K562 (cell line): Measurements from ENCODE around the gene PITRM1. TPM values are rescaled to one million over a fixed set of nuclear protein-coding genes. Genes with fewer than 3 reads are reported as not detected.

ENCODE experiments used
- ATAC-seq: fragments of 200-7000 bp; cut with Tn5 transposase; 3 replicates; pipeline ENCODE4 v1.9.1; 2020; ENCODE audit warnings: moderate library complexity
- BruUV-seq: library from RNA; stranded (reverse); fragments of 400-500 nt; replicated peaks from 2 replicates; lab custom pipeline; 2021; lab: Mats Ljungman, UMichigan
- CTCF ChIA-PET: fragments of 300-600 bp; formaldehyde crosslinking; extraction: SDS; loops from one replicate; lab custom pipeline; 2021; ENCODE audit warnings: low intra/inter-chr PET ratio; lab: Yijun Ruan, JAX
- POLR2A ChIA-PET: fragments of 300-600, 350-650 bp; sonication (Branson Sonifier 250); formaldehyde crosslinking; extraction: SDS; loops from one replicate; lab custom pipeline; 2021; ENCODE audit warnings: antibody characterized with exemption, inconsistent platforms; lab: Yijun Ruan, JAX
- DNase-seq, 4 experiments: peaks; one replicate each; pipeline versions ENCODE4 v3.0.0 to v3.0.0-alpha.2; 2011 to 2018; ENCODE audit warnings: low spot score in 3 of 4, mixed read lengths in 3 of 4; ENCODE audit errors: extremely low read depth in 1 of 4
- FAIRE-seq: peaks from 2 replicates; lab custom pipeline; 2011; peaks lifted over from hg19 to GRCh38; lab: Jason Lieb, UNC
- H2AFZ ChIP-seq: 2 replicates; pipeline ENCODE4 v1.6.0; 2011; ENCODE audit warnings: low read depth, low read length, control low read depth, inconsistent platforms
- H3K27ac ChIP-seq: fragments of 200-600 bp; 3 replicates; pipeline ENCODE4 v1.8.0; 2011; ENCODE audit warnings: low read depth, mild to moderate bottlenecking, control low read depth, inconsistent platforms, low read length, moderate library complexity, mixed read lengths; ENCODE audit errors: extremely low read depth
- H3K27me3 ChIP-seq, 2 experiments: fragments of 300-600 bp in 1 of 2; 2 replicates in 1 of 2; 3 replicates in 1 of 2; pipeline versions ENCODE4 v1.6.0 to v1.8.0; 2011; ENCODE audit warnings: inconsistent platforms in 2 of 2, low read length in 2 of 2, mild to moderate bottlenecking in 1 of 2, mixed read lengths in 1 of 2, moderate library complexity in 1 of 2; ENCODE audit not compliant: control insufficient read depth in 2 of 2, insufficient read depth in 2 of 2
- H3K36me3 ChIP-seq: fragments of 300-600 bp; 3 replicates; pipeline ENCODE4 v1.8.0; 2011; ENCODE audit warnings: mild to moderate bottlenecking, low read length, inconsistent platforms; ENCODE audit not compliant: control insufficient read depth, insufficient read depth
- H3K4me1 ChIP-seq, 2 experiments: fragments of 200-600 bp in 1 of 2; replicated peaks in 1 of 2; 2 replicates in 1 of 2; 3 replicates in 1 of 2; pipeline versions ENCODE4 v1.5.1 to v1.8.0; 2011; ENCODE audit warnings: inconsistent platforms in 2 of 2, low read length in 2 of 2, mild to moderate bottlenecking in 1 of 2, mixed read lengths in 1 of 2, moderate library complexity in 1 of 2; ENCODE audit not compliant: control insufficient read depth in 2 of 2, insufficient read depth in 2 of 2
- H3K4me2 ChIP-seq: 2 replicates; pipeline ENCODE4 v1.6.1; 2011; ENCODE audit warnings: low read length, control low read depth, inconsistent platforms, mixed read lengths; ENCODE audit not compliant: insufficient read depth
- H3K4me3 ChIP-seq: fragments of 200-600 bp; sonication (generic), shearing (Covaris generic); 2 replicates; pipeline ENCODE4 v1.5.1; 2016; ENCODE audit warnings: control low read depth, inconsistent platforms
- H3K79me2 ChIP-seq: fragments of 200-600 bp; 3 replicates; pipeline ENCODE4 v1.8.0; 2011; ENCODE audit warnings: low read length, inconsistent platforms; ENCODE audit not compliant: control insufficient read depth, insufficient read depth
- H3K9ac ChIP-seq, 2 experiments: 2 replicates each; pipeline versions ENCODE4 v1.6.0 to v1.6.1; 2011; ENCODE audit warnings: low read depth in 2 of 2, low read length in 2 of 2, control low read depth in 1 of 2, inconsistent platforms in 1 of 2, mild to moderate bottlenecking in 1 of 2, mixed read lengths in 1 of 2; ENCODE audit not compliant: insufficient read depth in 1 of 2
- H3K9me1 ChIP-seq: one replicate; pipeline ENCODE4 v1.6.0; 2011; ENCODE audit warnings: inconsistent platforms, mild to moderate bottlenecking, low read length, moderate library complexity; ENCODE audit not compliant: control insufficient read depth, insufficient read depth
- H3K9me3 ChIP-seq: replicated peaks from 2 replicates; pipeline ENCODE4 v1.5.1; 2011; ENCODE audit warnings: low read depth, low read length, inconsistent platforms; ENCODE audit not compliant: control insufficient read depth, insufficient read depth
- H4K20me1 ChIP-seq: replicated peaks from 2 replicates; pipeline ENCODE4 v1.6.1; 2011; ENCODE audit warnings: low read length, inconsistent platforms, mixed read lengths; ENCODE audit not compliant: control insufficient read depth, insufficient read depth
- CEBPZ ChIP-seq: fragments of 150-350 bp; IDR thresholded peaks from 2 replicates; pipeline ENCODE4 v1.6.1; 2014; ENCODE audit warnings: low read depth, mild to moderate bottlenecking, low read length, borderline replicate concordance
- WGBS: fragments of 100-300 bp; shearing (Covaris generic); methylation state at CpG from one replicate; pipeline ENCODE4 v1.1.6; 2016; ENCODE audit warnings: low coverage, mixed read lengths; ENCODE audit not compliant: insufficient coverage; ENCODE audit errors: missing lambda C conversion rate; 5-methylcytosine and 5-hydroxymethylcytosine counted together
- in situ Hi-C: fragments of 300-500 bp; cut with MboI; formaldehyde crosslinking; loops from 4 replicates; pipeline ENCODE4 v1.15.0; 2018; ENCODE audit warnings: inconsistent platforms, mixed read lengths
- intact Hi-C: fragments of 100-400 bp; cut with micrococcal nuclease; formaldehyde crosslinking; loops from 2 replicates; pipeline ENCODE4 v1.14.2; 2022
- polyA plus RNA-seq, 8 experiments: library from polyadenylated mRNA; depleted of rRNA in 4 of 8; stranded (reverse) in 5 of 8; unstranded in 3 of 8; fragments of >200 nt; fragmentation: Nextera tagmentation in 2 of 8; fragmentation: Illumina TruSeq in 1 of 8; extraction: Ambion mirVana in 2 of 8; extraction: Trizol in 1 of 8; gene quantifications; 2 replicates each; pipeline versions ENCODE4 v1.2.1 to v1.2.3, GENCODE V29; 2011 to 2014; ENCODE audit warnings: inconsistent platforms in 1 of 8, missing spikeins in 1 of 8
- total RNA-seq, 7 experiments: library from RNA; depleted of rRNA in 6 of 7; stranded (reverse); fragments of >200 nt in 6 of 7; fragmentation: Illumina TruSeq in 2 of 7; extraction: Trizol in 2 of 7; gene quantifications; 2 replicates each; pipeline versions ENCODE4 v1.2.1 to v1.2.3, GENCODE V29; 2011 to 2021; ENCODE audit warnings: low replicate concordance in 1 of 7

PITRM1 gene
- total and polyA plus RNA-seq, 9 of the 15 experiments (the other 6 are each of a cell fraction or from before 2014, with no cell fraction given): 21.1 to 70.4 (median 39.7) TPM

GRCh38 chr10:3208481-3209406 lies 36.2 kb upstream of the PITRM1 start:
- Histone ChIP-seq H3K27me3 (peaks cover 22 to 50% of the 10 kb centered on the region in 2 experiments), H3K27ac (no peak overlapping the region), H3K4me1 (peaks cover 0 to 5% of the 10 kb centered on the region in 2 experiments; a peak in 3 of 5 replicates), H3K79me2 (no peaks in the 10 kb centered on the region), H2AFZ (no peak overlapping the region), H3K36me3 (no peaks in the 10 kb centered on the region), H3K9me3 (no peaks in the 10 kb centered on the region), H3K9me1 (no peaks in the 10 kb centered on the region), H4K20me1 (0 out of 2 replicates have a peak, but pooled peaks cover 7% of the 10 kb centered on the region), H3K4me2 (no peak overlapping the region), H3K9ac (no peak overlapping the region), H3K4me3 (no peak overlapping the region)
- CTCF ChIA-PET: no interaction called here
- 1% methylated on average over 27 of the region's 31 CpGs for WGBS
- DNase-seq (no peak), FAIRE-seq (no peak), ATAC-seq (no peak)
- intact Hi-C loops: no loop called here
- no TSS peak for BruUV-seq
- POLR2A ChIA-PET: interaction anchor here (1.4 kb wide), 1 partner anchor 14 kb away, joined by 3 read pairs; no protein-coding TSS in a partner anchor
- no peak for TF ChIP-seq CEBPZ
- TF ChIP-seq, all 486 proteins: peak for 0
- in situ Hi-C loops: loop anchor here (25.0 kb wide), 1 partner anchor 1554 kb away; no protein-coding TSS in a partner anchor
